Effector CD4-positive, alpha-beta T cell (primary cell): Measurements from ENCODE around the gene METTL2B.
"Not testable (repeated sequence)": the region's sequence is repeated elsewhere in the genome, so short reads cannot be mapped to it uniquely, and the experiment has no call there.

ENCODE experiments used
- DNase-seq: peaks from one replicate; pipeline ENCODE4 v3.0.0-alpha.2; 2020

METTL2B gene

GRCh38 chr7:128455543-128456254, 20.8 kb upstream of the METTL2B start, which contains the start of gene HILPDA:
Gene HILPDA (plus strand): TSS chr7:128455878. CDS start chr7:128457269, 1,391 bp downstream.
- peak; percentile 90 for DNase-seq

GRCh38 chr7:128456255-128456725, 20.3 kb upstream of the METTL2B start:
- no peak for DNase-seq

- not testable (repeated sequence) for DNase-seq
Measured at GRCh38 chr7:128457385-128457784, 19.2 kb upstream of the METTL2B start.

DNA sequence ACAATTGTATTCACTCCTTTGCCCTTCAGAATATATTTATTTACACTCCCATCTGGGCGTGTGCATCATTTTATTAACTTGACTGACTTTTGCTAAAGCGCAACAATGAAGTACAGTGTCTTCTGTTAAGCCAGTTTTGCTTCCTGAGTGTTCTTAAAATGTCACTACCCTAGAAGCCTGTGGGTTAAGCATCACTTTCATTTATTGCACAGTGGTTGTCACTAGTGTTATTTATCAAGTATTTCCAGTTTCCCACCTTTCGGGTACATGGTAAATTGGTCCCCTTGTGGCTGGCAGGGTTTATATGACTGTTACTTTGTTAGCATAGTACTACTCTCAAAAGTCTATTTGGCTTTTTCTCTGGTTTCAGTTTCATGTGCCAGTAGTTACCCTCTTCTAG, 17.6 kb upstream of the METTL2B start:
- DNase-seq, result no peak

DNA sequence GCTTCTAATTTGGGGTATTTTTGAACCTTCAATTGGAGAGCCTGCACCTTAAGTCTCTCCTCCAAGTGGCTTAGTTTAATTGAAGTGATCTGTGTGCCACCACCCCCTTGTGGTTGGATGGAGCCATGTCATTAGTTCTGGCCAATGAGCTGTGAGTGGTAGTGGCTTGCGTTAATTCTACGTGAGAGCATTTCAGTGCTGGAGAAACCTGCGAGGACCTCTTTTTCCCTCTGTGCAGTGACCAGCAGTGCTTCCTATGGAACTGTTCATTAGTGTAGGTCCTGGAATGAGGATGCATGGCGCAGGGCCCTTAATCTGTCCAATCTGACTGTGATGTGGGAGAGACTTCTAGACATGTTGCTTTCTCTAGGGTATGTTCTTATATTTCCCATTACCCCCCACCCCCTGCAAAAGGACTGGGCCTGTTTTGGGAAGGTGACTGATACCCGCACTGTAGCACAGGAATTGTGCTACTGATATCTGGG, 17.1 kb upstream of the METTL2B start:
- peak; percentile 57 for DNase-seq

- DNase-seq, result no peak
Measured at GRCh38 chr7:128462460-128462859, 14.1 kb upstream of the METTL2B start.

- DNase-seq, result not testable (repeated sequence)
Measured at GRCh38 chr7:128463345-128463744, 13.2 kb upstream of the METTL2B start.

DNA sequence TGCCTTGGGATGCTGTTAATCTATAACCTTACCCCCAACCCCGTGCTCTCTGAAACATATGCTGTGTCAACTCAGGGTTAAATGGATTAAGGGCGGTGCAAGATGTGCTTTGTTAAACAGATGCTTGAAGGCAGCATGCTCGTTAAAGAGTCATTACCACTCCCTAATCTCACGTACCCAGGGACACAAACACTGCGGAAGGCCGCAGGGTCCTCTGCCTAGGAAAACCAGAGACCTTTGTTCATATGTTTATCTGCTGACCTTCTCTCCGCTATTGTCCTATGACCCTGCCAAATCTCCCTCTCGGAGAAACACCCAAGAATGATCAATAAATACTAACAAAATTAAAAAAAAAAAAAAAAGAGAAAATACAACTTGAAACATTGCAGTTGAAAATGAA, 12.6 kb upstream of the METTL2B start:
- not testable (repeated sequence) for DNase-seq

DNA sequence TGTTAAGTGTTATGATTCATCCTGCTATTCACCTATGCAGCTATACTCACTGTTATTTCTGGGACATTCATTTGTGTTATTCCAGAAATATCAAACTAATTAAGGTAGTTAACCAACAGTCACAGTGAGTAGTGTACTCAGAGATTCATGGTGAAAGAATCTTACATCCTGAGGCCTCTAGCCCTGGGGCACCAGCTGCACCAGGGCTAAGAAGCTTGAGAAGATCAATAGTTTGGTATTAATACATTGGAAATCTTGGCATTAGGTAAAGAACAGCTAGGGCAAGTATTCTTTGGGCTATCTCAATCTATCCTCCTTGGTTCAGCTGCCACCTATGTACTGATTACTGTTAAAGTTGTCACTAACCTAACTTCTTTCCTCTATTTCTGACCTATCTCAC, 9.7 kb upstream of the METTL2B start:
- not testable (repeated sequence) for DNase-seq

GRCh38 chr7:128477336-128477690, 765 bp downstream of the METTL2B start:
- not testable (repeated sequence) for DNase-seq

GRCh38 chr7:128479082-128479481, 2.5 kb downstream of the METTL2B start:
- not testable (repeated sequence) for DNase-seq

DNA sequence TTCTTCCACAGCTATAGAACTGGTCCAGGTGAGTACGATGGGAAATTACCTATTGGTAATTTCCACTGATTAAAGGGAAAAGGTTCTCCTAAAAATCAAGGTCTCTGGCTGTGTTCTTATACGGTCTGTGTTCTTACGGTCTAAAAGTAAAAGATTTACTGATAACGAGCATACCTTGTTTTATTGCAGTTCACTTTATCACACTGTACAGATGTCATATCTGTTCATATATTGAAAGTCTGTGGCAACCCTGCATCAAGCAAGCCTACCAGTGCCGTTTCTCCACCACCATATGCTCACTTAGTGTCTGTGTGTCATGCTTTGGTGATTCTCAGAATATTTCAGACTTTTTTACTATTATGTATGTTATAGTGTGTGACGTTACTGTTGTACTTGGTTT, 11.6 kb downstream of the METTL2B start:
- not testable (repeated sequence) for DNase-seq

- no peak for DNase-seq
Measured at GRCh38 chr7:128497405-128497804, 20.9 kb downstream of the METTL2B start.

- not testable (repeated sequence) for DNase-seq
Measured at GRCh38 chr7:128505416-128505815, 28.9 kb downstream of the METTL2B start.

DNA sequence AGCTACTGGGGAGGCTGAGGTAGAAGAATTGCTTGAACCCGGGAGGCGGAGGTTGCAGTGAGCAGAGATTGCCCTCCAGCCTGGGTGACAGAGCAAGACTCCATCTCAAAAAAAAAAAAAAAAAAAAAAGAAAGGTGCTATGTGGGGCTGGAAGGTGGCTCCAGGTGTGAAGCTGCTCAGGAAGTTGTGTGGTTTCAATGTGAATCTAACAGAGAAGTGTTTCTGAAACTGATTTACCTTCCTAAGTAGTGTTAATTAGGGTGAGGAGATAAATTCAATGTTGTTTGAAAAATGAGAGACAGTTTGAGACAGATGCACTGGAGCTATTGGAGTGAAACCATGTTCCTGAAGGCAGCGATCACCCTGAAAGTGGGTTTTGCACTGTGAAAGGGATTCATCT, 30.3 kb downstream of the METTL2B start:
- DNase-seq, result not testable (repeated sequence)

DNA sequence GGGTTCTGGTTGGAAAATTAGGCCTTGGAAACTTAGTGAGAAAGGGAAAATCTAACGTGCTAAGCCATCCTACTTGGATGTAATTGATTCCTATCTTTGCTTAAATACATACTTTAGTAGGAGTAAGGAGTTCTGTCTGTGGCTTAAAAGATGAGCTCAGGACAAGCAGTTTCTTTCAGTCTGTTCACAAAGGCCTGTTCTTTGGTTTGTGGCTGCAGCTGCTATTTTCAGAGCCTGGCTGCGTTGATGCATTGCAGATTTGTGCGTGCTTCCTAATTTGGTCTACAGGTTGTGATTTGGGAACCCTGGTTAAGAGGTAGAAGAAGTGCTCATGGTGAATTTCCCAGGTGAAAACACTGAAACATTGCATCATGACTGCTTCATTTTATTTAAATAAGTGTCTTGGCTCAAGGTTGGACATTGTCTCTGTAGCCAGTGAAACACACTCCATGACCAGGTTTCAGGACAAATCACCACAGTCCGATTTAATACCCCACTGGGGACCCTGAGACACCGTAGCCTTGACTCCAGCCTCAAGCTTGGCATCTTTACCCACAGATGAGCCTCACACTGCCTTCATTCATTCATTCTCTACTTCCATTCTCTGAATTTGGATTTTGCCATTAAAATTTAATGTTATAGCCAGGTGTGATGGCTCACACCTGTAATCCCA, 30.9 kb downstream of the METTL2B start:
- not testable (repeated sequence) for DNase-seq

- DNase-seq, result not testable (repeated sequence)
Measured at GRCh38 chr7:128511692-128512091, 35.1 kb downstream of the METTL2B start.

- not testable (repeated sequence) for DNase-seq
Measured at GRCh38 chr7:128515232-128515631, 38.7 kb downstream of the METTL2B start.

DNA sequence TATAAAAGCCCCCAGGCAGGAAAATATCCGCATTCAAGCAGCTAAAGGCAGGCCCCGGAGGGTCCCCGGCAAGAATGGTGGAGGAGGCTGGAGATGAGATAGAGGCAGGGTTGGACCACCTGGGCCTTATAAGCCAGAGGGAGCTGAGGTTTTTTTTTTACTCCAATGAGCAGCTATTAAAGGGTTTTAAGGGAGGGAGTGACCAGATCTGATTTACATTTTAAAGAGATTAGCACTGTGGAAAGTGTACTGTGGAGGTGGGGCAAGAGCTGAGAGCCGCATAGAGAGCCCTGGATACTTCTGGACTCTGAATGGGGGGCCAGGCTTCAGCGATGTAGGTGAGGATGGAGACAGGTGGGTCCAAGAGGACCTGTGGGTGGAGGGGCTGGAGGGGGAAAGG, 40.5 kb downstream of the METTL2B start:
- not testable (repeated sequence) for DNase-seq

DNA sequence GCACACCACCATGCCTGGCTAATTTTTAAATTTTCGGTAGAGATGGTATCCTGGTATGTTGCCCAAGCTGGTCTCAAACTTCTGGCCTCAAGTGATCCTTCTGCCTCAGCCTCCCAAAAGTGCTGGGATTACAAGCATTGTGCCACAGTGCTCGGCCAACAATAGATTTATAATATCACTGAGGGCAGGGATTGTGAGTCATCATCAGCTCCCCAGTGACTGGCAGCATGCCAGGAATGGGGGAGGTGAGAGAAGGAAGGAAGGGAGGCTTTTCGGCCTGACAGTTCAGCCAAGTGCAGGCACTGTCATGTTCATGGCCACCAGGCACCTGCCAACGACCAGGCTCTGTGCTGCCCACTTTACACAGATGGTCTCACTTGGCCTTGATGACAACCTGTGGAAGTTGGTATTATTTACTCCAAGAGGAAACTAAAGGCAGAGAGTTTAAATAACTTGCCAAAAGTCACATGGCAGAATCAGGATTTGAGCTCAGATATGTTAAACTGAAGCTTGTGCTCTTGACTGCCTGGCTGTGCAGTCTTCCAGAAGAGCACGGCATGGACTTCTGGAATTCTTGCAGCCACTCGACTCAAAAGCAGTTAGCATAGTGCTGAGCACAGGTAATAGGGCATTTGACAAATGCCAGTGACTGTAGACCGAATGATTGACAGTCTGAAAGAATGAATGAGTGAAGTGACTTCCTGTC, 46.8 kb downstream of the METTL2B start:
- peak; percentile 71 for DNase-seq

DNA sequence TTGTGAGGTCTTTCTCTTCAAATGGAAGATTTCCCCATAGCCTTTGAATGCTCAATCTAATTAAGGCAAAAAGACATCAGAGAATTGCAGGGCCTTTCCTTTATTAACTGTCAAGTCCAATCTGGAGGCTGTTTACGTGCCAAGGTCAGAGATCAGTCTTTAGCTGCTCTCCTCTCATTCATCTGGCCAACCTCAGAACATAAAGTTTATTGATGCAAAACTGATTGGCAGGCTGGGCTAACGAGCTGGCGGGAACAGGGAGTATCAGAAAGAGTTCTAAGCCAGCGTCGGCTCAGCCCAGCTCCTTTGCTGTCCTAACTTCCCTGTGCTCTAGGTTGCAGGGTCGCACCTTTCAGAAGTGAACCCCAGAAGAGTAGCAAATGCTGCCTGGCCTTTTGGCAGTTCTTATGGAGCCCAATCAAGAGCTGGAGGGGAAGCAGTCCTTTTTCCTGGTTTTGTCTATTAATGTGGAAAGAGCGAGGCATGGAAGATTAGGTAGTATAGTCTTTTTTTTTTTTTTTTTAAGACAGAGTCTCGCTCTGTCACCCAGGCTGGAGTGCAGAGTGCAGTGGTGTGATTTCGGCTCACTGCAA, 47.5 kb downstream of the METTL2B start:
- not testable (repeated sequence) for DNase-seq

DNA sequence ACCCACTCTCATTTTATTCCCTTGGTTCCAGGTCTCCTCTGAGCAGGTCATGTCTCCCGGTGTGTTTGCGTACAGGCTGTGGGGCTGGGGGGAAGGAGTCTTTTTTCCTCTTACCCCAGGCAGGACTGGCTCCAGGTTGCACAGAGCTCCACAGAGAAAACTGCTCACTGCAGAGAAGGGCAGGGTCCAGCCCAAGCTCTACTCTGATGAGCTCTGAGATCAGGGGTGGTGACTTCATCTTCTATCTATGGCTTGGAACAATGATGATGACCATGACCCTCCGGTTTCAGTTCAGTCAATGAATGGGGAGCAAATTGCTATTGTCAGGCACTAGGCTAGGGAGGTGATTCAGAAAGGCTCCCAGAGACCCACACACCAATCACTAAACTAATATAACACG, 49.0 kb downstream of the METTL2B start:
- not testable (repeated sequence) for DNase-seq

GRCh38 chr7:128526062-128526466, 49.5 kb downstream of the METTL2B start:
- DNase-seq, result not testable (repeated sequence)
